HCT116 (cell line): ENCODE measurements around the gene TSPO. TPM values are rescaled to one million over a fixed set of nuclear protein-coding genes. Genes with fewer than 3 reads are reported as not detected.

ENCODE experiments used
- ATAC-seq: fragments of 200-7000 bp; cut with Tn5 transposase; 2 replicates; pipeline ENCODE4 v1.9.1; 2020; ENCODE audit warnings: mild to moderate bottlenecking, moderate library complexity
- BruUV-seq: library from RNA; stranded (reverse); fragments of 400-500 nt; replicated peaks from 2 replicates; lab custom pipeline; 2021; lab: Mats Ljungman, UMichigan
- CTCF ChIA-PET: fragments of 300-600 bp; sonication (Branson Sonifier 250); formaldehyde crosslinking; loops from one replicate; lab custom pipeline; 2021; ENCODE audit warnings: antibody characterized with exemption; lab: Charles Lee
- POLR2A ChIA-PET: fragments of 300-600, 350-600 bp; sonication (Branson Sonifier 250); formaldehyde crosslinking; loops from one replicate; lab custom pipeline; 2021; ENCODE audit warnings: antibody characterized with exemption; lab: Charles Lee
- RAD21 ChIA-PET, 2 experiments: fragments of 300-600 bp; sonication (Branson Sonifier 250); formaldehyde crosslinking; loops; one replicate each; lab custom pipeline; 2023; ENCODE audit warnings: low total read pairs in 2 of 2; ENCODE audit not compliant: uncharacterized antibody in 2 of 2, unreplicated experiment in 2 of 2, low non-redundant PET in 1 of 2; lab: Charles Lee
- DNase-seq: peaks from one replicate; pipeline ENCODE4 v3.0.0-alpha.2; 2010; ENCODE audit warnings: low read depth, low spot score
- H2AFZ ChIP-seq: fragments of 200-600 bp; shearing (Covaris generic), sonication (generic); 2 replicates; pipeline ENCODE4 v1.6.1; 2017; ENCODE audit warnings: low read depth, mixed run types, mixed read lengths, antibody characterized with exemption, low read length; ENCODE audit not compliant: poor library complexity, severe bottlenecking
- H3K27ac ChIP-seq: 2 replicates; pipeline ENCODE4 v1.5.1; 2012; ENCODE audit warnings: low read depth, low read length
- H3K27me3 ChIP-seq: fragments of 200-600 bp; sonication (generic); 2 replicates; pipeline ENCODE4 v1.6.1; 2016; ENCODE audit warnings: mixed run types, low read length, mixed read lengths; ENCODE audit not compliant: insufficient read depth
- H3K36me3 ChIP-seq, 2 experiments: fragments of 200-500 bp in 1 of 2; fragments of 200-600 bp in 1 of 2; sonication (Bioruptor generic) in 1 of 2; sonication (generic) in 1 of 2; 2 replicates each; pipeline versions ENCODE4 v1.5.1 to v1.6.1; 2014 to 2016; ENCODE audit warnings: low read length in 2 of 2, inconsistent platforms in 1 of 2, mixed read lengths in 1 of 2, mixed run types in 1 of 2; ENCODE audit not compliant: insufficient read depth in 2 of 2, control insufficient read depth in 1 of 2
- H3K4me1 ChIP-seq, 2 experiments: fragments of 200-600 bp in 1 of 2; sonication (generic) in 1 of 2; 2 replicates each; pipeline versions ENCODE4 v1.5.1 to v1.6.1; 2012 to 2017; ENCODE audit warnings: low read length in 2 of 2, inconsistent platforms in 1 of 2, mild to moderate bottlenecking in 1 of 2, mixed read lengths in 1 of 2, mixed run types in 1 of 2, moderate library complexity in 1 of 2; ENCODE audit not compliant: insufficient read depth in 2 of 2, control insufficient read depth in 1 of 2
- H3K4me2 ChIP-seq: fragments of 200-600 bp; sonication (generic); 2 replicates; pipeline ENCODE4 v1.6.1; 2017; ENCODE audit warnings: mixed run types, low read length, mixed read lengths
- H3K4me3 ChIP-seq, 2 experiments: fragments of 200-600 bp in 1 of 2; sonication (generic) in 1 of 2; replicated peaks in 1 of 2; 2 replicates each; pipeline ENCODE4 v1.5.1; 2011 to 2016; ENCODE audit warnings: low read length in 2 of 2, control low read depth in 1 of 2, low read depth in 1 of 2, mild to moderate bottlenecking in 1 of 2, mixed read lengths in 1 of 2, mixed run types in 1 of 2
- H3K79me2 ChIP-seq: fragments of 200-600 bp; sonication (generic); 2 replicates; pipeline ENCODE4 v1.6.1; 2017; ENCODE audit warnings: mild to moderate bottlenecking, mixed run types, low read length, moderate library complexity, mixed read lengths; ENCODE audit not compliant: insufficient read depth
- H3K9ac ChIP-seq: fragments of 200-600 bp; sonication (generic); 2 replicates; pipeline ENCODE4 v1.6.1; 2016; ENCODE audit warnings: low read length, mixed read lengths
- H3K9me2 ChIP-seq: fragments of 200-600 bp; sonication (generic), shearing (Covaris generic); 2 replicates; pipeline ENCODE4 v1.6.1; 2017; ENCODE audit warnings: mixed run types, mild to moderate bottlenecking, moderate library complexity; ENCODE audit not compliant: insufficient read depth
- H3K9me3 ChIP-seq, 2 experiments: fragments of 200-500 bp in 1 of 2; fragments of 200-600 bp in 1 of 2; sonication (Bioruptor generic) in 1 of 2; sonication (generic) in 1 of 2; 2 replicates each; pipeline ENCODE4 v1.6.1; 2014 to 2017; ENCODE audit warnings: low read length in 2 of 2, mixed read lengths in 2 of 2, inconsistent platforms in 1 of 2, low read depth in 1 of 2, mild to moderate bottlenecking in 1 of 2, mixed run types in 1 of 2, moderate library complexity in 1 of 2; ENCODE audit not compliant: control insufficient read depth in 1 of 2, insufficient read depth in 1 of 2
- H4K20me1 ChIP-seq: fragments of 200-600 bp; sonication (generic), shearing (Covaris generic); 2 replicates; pipeline ENCODE4 v1.6.1; 2017; ENCODE audit warnings: mixed run types, mild to moderate bottlenecking, moderate library complexity; ENCODE audit not compliant: insufficient read depth
- CEBPB ChIP-seq: IDR thresholded peaks from 2 replicates; pipeline ENCODE4 v1.6.1; 2012; ENCODE audit warnings: low read depth
- ELF1 ChIP-seq: IDR thresholded peaks from 2 replicates; pipeline ENCODE4 v1.6.1; 2012; ENCODE audit warnings: low read depth, borderline replicate concordance
- JUND ChIP-seq: IDR thresholded peaks from 2 replicates; pipeline ENCODE4 v1.6.1; 2012
- POLR2A ChIP-seq: IDR thresholded peaks from 2 replicates; pipeline ENCODE4 v1.7.0; 2011; ENCODE audit warnings: borderline replicate concordance; ENCODE audit not compliant: insufficient read depth, insufficient read length; ENCODE audit errors: extremely low read depth
- REST ChIP-seq: IDR thresholded peaks from 2 replicates; pipeline ENCODE4 v1.6.1; 2012; ENCODE audit warnings: low read depth
- SP1 ChIP-seq: IDR thresholded peaks from 2 replicates; pipeline ENCODE4 v1.6.1; 2012; ENCODE audit warnings: low read depth
- ZBTB33 ChIP-seq: IDR thresholded peaks from 2 replicates; pipeline ENCODE4 v1.6.1; 2011; ENCODE audit warnings: mild to moderate bottlenecking, low read length, moderate library complexity; ENCODE audit not compliant: insufficient replicate concordance; ENCODE audit errors: extremely low read depth
- intact Hi-C: fragments of 100-400 bp; cut with micrococcal nuclease; formaldehyde crosslinking; loops from 2 replicates; pipeline ENCODE4 v1.10.0; 2022
- total RNA-seq: library from RNA; stranded (reverse); gene quantifications from one replicate; pipeline ENCODE4 v1.2.1, GENCODE V29; 2021; ENCODE audit not compliant: unreplicated experiment
- TF ChIP-seq, protein P1 (sequence below), 3 experiments: fragments of 200-600 bp in 1 of 3; sonication (generic) in 1 of 3; IDR thresholded peaks in 2 of 3; conservative IDR thresholded peaks in 1 of 3; 2 replicates each; pipeline ENCODE4 v1.5.1; 2012 to 2017; ENCODE audit warnings: low read depth in 2 of 3, low read length in 2 of 3, antibody characterized with exemption in 1 of 3, borderline replicate concordance in 1 of 3, control low read depth in 1 of 3, mild to moderate bottlenecking in 1 of 3, mixed read lengths in 1 of 3, mixed run types in 1 of 3, moderate library complexity in 1 of 3; ENCODE audit not compliant: insufficient read depth in 1 of 3
- TF ChIP-seq, protein P2 (sequence below): IDR thresholded peaks from 2 replicates; pipeline ENCODE4 v1.6.1; 2012

TSPO gene
- total RNA-seq, 1 experiment from 2014 or later: 192 TPM

DNA sequence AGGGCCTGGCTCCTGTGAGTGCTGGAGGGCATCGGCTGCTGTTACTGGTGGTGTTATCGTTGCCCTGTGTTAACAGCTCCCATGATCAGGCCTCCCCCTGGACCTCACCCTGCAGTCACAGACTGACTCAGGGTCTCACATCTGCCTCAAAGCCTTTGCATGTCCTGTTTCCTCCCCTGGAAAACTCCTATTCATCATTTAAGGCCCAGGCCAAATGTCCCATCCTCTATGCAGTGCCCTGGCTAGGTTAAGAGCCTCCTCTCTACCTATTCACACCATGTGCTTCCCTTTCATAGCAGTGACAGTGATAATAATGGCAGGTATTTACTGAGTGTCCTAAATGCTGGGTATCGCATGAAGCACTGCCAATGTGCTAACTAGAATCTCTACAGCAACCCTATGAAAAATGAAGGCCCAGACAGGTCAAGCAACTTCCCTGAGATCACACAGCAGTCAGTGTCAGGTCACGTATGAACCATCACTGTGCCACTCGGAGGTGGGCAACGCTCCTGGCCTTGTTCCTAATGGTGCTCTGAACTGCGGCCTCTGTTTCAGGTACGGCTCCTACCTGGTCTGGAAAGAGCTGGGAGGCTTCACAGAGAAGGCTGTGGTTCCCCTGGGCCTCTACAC, 9.3 kb downstream of the TSPO start:
- ChIA-PET CTCF (no interaction called here), POLR2A (no interaction called here), RAD21 (no interaction called here)
- Histone ChIP-seq H3K4me1 (peaks cover 1 to 13% of the 10 kb centered on the region in 2 experiments; a peak in 3 of 4 replicates), H3K27me3 (no peaks in the 10 kb centered on the region), H3K9ac (no peak overlapping the region), H2AFZ (no peak overlapping the region), H3K9me2 (no peaks in the 10 kb centered on the region), H3K36me3 (peaks cover 2 to 8% of the 10 kb centered on the region in 2 experiments; a peak in 3 of 4 replicates), H3K4me3 (no peak overlapping the region), H4K20me1 (no peaks in the 10 kb centered on the region), H3K27ac (no peak overlapping the region), H3K79me2 (peaks cover 20% of the 10 kb centered on the region), H3K4me2 (no peak overlapping the region), H3K9me3 (no peaks in the 10 kb centered on the region)
- no peak for DNase-seq
- ATAC-seq: no peak
- intact Hi-C loops: no loop called here
- TF ChIP-seq ZBTB33 (no peak), JUND (no peak), POLR2A (no peak), REST (no peak), CEBPB (no peak), ELF1 (no peak), SP1 (no peak)
- TF ChIP-seq, protein P1, sequence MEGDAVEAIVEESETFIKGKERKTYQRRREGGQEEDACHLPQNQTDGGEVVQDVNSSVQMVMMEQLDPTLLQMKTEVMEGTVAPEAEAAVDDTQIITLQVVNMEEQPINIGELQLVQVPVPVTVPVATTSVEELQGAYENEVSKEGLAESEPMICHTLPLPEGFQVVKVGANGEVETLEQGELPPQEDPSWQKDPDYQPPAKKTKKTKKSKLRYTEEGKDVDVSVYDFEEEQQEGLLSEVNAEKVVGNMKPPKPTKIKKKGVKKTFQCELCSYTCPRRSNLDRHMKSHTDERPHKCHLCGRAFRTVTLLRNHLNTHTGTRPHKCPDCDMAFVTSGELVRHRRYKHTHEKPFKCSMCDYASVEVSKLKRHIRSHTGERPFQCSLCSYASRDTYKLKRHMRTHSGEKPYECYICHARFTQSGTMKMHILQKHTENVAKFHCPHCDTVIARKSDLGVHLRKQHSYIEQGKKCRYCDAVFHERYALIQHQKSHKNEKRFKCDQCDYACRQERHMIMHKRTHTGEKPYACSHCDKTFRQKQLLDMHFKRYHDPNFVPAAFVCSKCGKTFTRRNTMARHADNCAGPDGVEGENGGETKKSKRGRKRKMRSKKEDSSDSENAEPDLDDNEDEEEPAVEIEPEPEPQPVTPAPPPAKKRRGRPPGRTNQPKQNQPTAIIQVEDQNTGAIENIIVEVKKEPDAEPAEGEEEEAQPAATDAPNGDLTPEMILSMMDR (IDR thresholded peaks at IDR 0.05 in 2 of 3, conservative IDR thresholded peaks at IDR 0.05 in 1 of 3; ENCODE audit: borderline replicate concordance in 1 of 3, insufficient read depth in 1 of 3, low read depth in 2 of 3, low read length in 2 of 3): no peak
- TF ChIP-seq, protein P2, sequence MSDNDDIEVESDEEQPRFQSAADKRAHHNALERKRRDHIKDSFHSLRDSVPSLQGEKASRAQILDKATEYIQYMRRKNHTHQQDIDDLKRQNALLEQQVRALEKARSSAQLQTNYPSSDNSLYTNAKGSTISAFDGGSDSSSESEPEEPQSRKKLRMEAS: no peak
- no TSS peak for BruUV-seq
